Uterine smooth muscle cell (primary cell): ENCODE measurements around the gene PYDC1. TPM values are rescaled to one million over a fixed set of nuclear protein-coding genes. Genes with fewer than 3 reads are reported as not detected.

Source experiments
- total RNA-seq: library from RNA; depleted of rRNA; stranded (reverse); fragments of >200 nt; gene quantifications from 2 replicates; pipeline ENCODE4 v1.2.3, GENCODE V29; 2014

The PYDC1 gene
- not detected in 2 replicates for total RNA-seq

DNA sequence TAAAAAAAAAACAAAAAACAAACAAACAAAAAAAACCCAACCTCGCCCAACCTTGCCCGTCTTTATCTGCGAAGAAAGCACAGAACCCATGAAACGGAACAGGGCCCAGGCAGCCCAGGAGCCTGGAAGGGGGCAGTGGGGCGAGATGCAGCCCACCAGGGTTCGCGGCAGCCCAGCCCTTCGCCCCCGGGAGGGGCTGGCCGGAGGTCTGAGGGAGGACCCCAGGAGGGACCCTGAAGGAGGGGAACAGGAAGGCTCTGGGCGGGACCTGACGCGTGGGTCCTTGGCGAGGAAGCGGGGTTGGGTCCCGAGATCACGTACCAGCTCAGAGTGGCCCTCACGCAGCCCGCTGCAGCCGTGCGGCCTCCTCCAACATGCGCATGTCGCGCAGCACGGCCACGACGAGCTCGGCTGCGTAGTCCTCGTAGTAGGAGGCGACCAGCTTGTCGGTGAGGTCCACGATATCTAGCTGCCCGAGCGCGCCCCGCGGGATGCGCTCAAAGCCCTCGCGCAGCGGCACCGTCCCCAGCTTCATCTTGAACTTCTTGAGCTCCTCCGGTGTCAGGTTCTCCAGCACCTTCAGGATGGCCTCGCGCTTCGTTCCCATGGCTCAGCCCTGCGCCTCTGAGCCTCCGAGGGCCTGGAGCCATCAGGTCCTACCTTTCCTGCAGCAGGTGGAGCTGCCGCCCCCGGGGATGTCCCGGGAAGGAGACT is at the start of gene PYDC1:
PYDC1 (minus strand) TSS at position 714 of the 714 bp plus-strand sequence; CDS start at position 607, 107 bp downstream.

DNA sequence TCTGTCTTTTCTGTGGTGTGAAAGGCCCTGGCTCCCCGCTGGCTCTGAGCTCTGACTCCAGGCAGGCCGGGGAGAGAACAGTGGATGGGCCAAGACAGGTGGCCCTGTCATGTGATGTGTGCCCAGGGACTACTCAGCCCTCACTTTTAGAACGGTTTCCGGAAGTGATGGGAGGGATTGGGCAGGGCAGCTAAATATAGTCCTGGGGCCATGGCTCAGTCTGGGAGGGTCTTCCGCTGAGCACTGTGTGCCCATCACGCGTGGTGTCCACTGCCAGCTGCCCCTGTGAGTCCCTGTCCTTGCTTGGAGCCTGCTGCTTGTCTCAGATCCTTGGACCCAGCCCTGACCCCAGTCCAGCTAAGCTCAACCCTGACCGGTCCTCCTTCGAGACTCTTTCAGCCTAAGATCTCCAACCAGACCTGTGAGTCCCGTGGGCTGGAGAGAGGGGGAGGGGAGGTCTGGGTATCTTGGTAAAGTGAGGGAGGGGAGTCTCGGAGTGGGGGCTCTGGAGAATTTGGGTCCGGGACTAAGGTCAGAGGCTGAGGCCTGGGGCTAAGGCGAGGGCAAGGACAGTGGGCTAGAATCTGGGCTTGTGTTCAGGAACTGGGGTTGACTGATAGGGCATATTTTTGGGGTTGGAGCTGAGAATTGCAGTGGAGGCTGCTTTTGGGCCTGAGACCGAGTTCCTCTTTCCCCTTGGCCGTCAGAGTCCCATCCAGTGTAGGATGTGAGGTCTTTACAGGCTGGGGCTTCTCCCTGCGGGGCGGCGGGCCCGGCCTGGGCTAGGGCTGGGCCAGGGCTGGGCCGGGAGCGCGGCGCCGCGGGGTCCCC is 2.8 kb downstream of the PYDC1 start, which contains the start of gene TRIM72:
TRIM72 (plus strand) TSS at position 243 of the 831 bp plus-strand sequence. CDS start 620 bp downstream, outside the sequence.

DNA sequence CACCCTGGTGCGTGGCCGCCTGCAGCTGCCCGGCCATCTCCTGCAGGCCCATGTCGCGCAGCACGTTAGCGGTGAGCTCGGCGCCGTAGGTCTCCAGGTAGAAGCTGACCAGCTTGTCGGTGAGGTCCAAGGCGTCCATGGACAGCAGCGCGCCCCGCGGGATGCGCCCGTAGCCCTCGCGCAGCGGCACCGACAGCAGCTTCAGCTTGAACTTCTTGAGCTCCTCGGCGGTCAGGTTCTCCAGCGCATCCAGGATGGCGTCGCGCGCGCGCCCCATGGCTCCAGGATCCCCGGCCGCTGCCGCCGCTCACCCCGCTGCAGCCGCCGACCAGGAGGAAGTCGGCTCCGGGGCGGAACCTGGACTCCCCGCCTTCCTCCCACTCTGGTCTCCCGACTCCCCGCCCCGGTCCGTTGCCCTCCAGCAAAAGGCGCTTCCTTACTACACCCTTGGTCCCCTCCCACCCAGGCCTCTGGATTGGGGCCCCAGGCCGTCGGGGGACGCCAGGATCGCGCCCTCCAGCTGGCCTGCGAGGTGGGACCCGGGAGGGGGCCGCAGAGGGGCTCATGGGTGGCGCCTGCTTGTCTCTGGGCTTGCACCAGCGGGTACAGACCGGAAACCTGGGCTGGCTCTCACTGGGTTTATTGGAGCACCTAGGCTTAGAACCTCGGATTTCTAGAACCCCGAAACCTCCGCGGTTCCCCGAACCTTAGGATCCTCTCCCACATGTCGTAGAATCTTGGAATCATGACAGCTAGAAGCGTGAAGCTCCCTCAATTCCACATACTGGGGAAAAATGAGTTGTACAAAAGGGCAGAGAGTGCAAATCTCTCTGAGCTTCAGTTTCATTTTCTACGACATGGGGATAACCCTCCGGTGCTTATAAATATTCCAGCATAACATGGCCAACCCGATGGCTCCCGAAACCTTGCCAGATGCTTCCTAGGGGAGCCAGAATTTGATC is 14.2 kb downstream of the PYDC1 start, which contains the start of gene PYCARD:
PYCARD (minus strand) TSS at position 347 of the 962 bp plus-strand sequence; CDS start at position 277, 70 bp downstream.

DNA sequence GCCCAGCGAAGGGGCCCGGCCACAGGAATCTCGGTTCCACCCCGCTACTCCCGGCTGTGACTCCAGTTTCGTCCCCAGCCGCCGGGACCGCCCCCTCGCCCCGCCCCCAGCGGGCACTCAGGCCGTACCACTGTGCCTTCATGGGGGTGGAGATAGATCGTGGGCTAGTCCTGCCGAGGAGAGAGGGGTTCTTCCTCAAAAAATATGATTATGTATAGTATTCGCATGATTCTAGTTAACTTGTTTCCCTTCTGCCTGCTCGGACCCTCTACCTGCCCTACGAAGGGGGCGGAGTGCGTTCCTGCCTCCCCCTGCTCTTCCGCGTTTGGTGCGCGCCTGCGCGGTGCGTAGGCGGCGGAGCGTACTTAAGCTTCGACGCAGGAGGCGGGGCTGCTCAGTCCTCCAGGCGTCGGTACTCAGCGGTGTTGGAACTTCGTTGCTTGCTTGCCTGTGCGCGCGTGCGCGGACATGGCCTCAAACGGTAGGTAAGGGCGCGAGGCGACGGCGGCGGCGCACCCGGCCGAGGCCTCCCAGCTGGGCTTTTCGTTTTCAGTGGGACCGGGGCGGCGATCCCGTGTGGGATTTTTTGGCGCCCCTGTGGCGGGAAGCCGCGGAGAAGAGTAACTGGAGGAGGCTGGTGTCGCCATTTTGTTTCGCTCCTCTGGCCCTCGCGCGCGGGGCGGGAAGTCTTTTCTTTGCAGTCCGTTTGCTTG is 37.0 kb downstream of the PYDC1 start, which contains the start of gene FUS:
FUS (plus strand) TSS at position 393 of the 713 bp plus-strand sequence; CDS start at position 469, 76 bp downstream.

Other genes with a start within 250 kb of the PYDC1 start
- gene HSD3B7, start 231.9 kb downstream of the PYDC1 start, total RNA-seq = 28.0 and 35.6 TPM in 2 replicates
- gene STX1B, start 206.5 kb downstream of the PYDC1 start, total RNA-seq = 2.1 and 2.5 TPM in 2 replicates
- 26.0 and 31.5 TPM in 2 replicates for gene STX4, start 183.6 kb downstream of the PYDC1 start, total RNA-seq
- 10.6 and 14.1 TPM in 2 replicates for gene ZNF668, start 142.9 kb downstream of the PYDC1 start, total RNA-seq
- gene ZNF646, start 142.7 kb downstream of the PYDC1 start, total RNA-seq = 13.9 and 15.1 TPM in 2 replicates
- gene PRSS53, start 128.2 kb downstream of the PYDC1 start, total RNA-seq = 2.7 and 3.2 TPM in 2 replicates
- gene VKORC1, start 122.3 kb downstream of the PYDC1 start, total RNA-seq = 98.5 and 142 TPM in 2 replicates
- 16.9 and 18.6 TPM in 2 replicates for gene BCKDK, start 108.7 kb downstream of the PYDC1 start, total RNA-seq
- gene KAT8, start 99.5 kb downstream of the PYDC1 start, total RNA-seq = 33.6 and 37.0 TPM in 2 replicates
- not detected in 2 replicates for gene PRSS8, start 81.4 kb downstream of the PYDC1 start, total RNA-seq
- 0.33 and 0.75 TPM in 2 replicates for gene PRSS36, start 67.1 kb downstream of the PYDC1 start, total RNA-seq
- 79.6 and 121 TPM in 2 replicates for gene FUS, start 37.0 kb downstream of the PYDC1 start, total RNA-seq
- gene PYCARD, start 14.4 kb downstream of the PYDC1 start, total RNA-seq = 57.3 and 76.4 TPM in 2 replicates
- under 0.01 TPM in 1 of 2 replicates, not detected in the other for gene TRIM72, start 3.0 kb downstream of the PYDC1 start, total RNA-seq
- 0.11 TPM in 1 of 2 replicates, not detected in the other for gene ITGAM, start 42.8 kb upstream of the PYDC1 start, total RNA-seq
- 1.2 and 3.4 TPM in 2 replicates for gene ITGAX, start 138.0 kb upstream of the PYDC1 start, total RNA-seq
- not detected in 2 replicates for gene ITGAD, start 176.2 kb upstream of the PYDC1 start, total RNA-seq
- gene COX6A2, start 211.2 kb upstream of the PYDC1 start, total RNA-seq = not detected in 2 replicates
- gene ZNF843, start 225.7 kb upstream of the PYDC1 start, total RNA-seq = 0.11 and 0.12 TPM in 2 replicates
- 7.4 and 7.5 TPM in 2 replicates for gene ARMC5, start 242.4 kb upstream of the PYDC1 start, total RNA-seq